NCI-H1417 (cell line): ENCODE measurements around the gene PRSS33.

Source experiments
- DNase-seq, 3 experiments: peaks; one replicate each; lab custom pipeline; 2025; lab: John Stamatoyannopoulos, UW

PRSS33 gene

GRCh38 chr16:2820836-2821486, 33.6 kb upstream of the PRSS33 start:
- no peak for DNase-seq

GRCh38 chr16:2819939-2820835, 32.8 kb upstream of the PRSS33 start:
- DNase-seq = no peak

- no peak for DNase-seq
Measured at GRCh38 chr16:2819179-2819938, 32.0 kb upstream of the PRSS33 start.

- DNase-seq = no peak
Measured at GRCh38 chr16:2818272-2818876, 31.0 kb upstream of the PRSS33 start.

- peak in 1 of 3 experiments; percentile 8 for DNase-seq
Measured at GRCh38 chr16:2817340-2818271, 30.2 kb upstream of the PRSS33 start.

GRCh38 chr16:2816751-2817339, 29.5 kb upstream of the PRSS33 start, which contains the start of gene PRSS21:
Gene PRSS21 (plus strand): TSS chr16:2817237. CDS start chr16:2817269, 32 bp downstream.
- no peak for DNase-seq

GRCh38 chr16:2815299-2815771, 28.0 kb upstream of the PRSS33 start:
- DNase-seq = no peak

GRCh38 chr16:2814551-2815298, 27.4 kb upstream of the PRSS33 start:
- DNase-seq = no peak

GRCh38 chr16:2813771-2814221, 26.4 kb upstream of the PRSS33 start:
- DNase-seq = no peak

- DNase-seq = no peak
Measured at GRCh38 chr16:2811703-2812471, 24.5 kb upstream of the PRSS33 start.

GRCh38 chr16:2810651-2811050, 23.3 kb upstream of the PRSS33 start:
- no peak for DNase-seq

- no peak for DNase-seq
Measured at GRCh38 chr16:2809149-2809760, 21.9 kb upstream of the PRSS33 start.

GRCh38 chr16:2808181-2808580, 20.8 kb upstream of the PRSS33 start:
- no peak for DNase-seq

GRCh38 chr16:2806286-2806685, 18.9 kb upstream of the PRSS33 start:
- DNase-seq = no peak

GRCh38 chr16:2804728-2805127, 17.4 kb upstream of the PRSS33 start:
- no peak for DNase-seq

- no peak for DNase-seq
Measured at GRCh38 chr16:2803545-2804195, 16.3 kb upstream of the PRSS33 start.

- DNase-seq = peak in 1 of 3 experiments; percentile 50
Measured at GRCh38 chr16:2799859-2800226, 12.5 kb upstream of the PRSS33 start.
